Measurements from ENCODE around the gene VWA5A. TPM values are rescaled to one million over a fixed set of nuclear protein-coding genes. Genes with fewer than 3 reads are reported as not detected.

VWA5A gene
- polyA plus RNA-seq, 1 experiment = 27.9 TPM

GRCh38 chr11:124109377-124109776, 5.9 kb upstream of the VWA5A start:
- ChIA-PET POLR2A (no interaction called here), CTCF (interaction anchor here (0.8 to 1.0 kb wide), 2 partner anchors 38 to 293 kb away, joined by 3 to 4 read pairs; no protein-coding TSS in a partner anchor)
- DNase-seq (ENCODE audit: low read depth, low spot score) = no peak
- no peak overlapping the region for H3K27ac ChIP-seq (ENCODE audit: low read depth, low read length)
- H3K9me3 ChIP-seq (ENCODE audit: control insufficient read depth, insufficient read depth, low read length) = no peaks in the 10 kb centered on the region
- H3K27me3 ChIP-seq (ENCODE audit: control insufficient read depth, insufficient read depth, low read length) = peaks cover 5% of the 10 kb centered on the region
- no peak overlapping the region for H3K4me3 ChIP-seq (ENCODE audit: low read depth, low read length)
- no peak for TF ChIP-seq CTCF (IDR thresholded peaks at IDR 0.05; ENCODE audit: low read depth, low read length)

GRCh38 chr11:124110201-124110600, 5.0 kb upstream of the VWA5A start:
- H3K27ac ChIP-seq (ENCODE audit: low read depth, low read length) = no peak overlapping the region
- no peak for TF ChIP-seq CTCF (IDR thresholded peaks at IDR 0.05; ENCODE audit: low read depth, low read length)
- H3K9me3 ChIP-seq (ENCODE audit: control insufficient read depth, insufficient read depth, low read length) = no peaks in the 10 kb centered on the region
- ChIA-PET POLR2A (no interaction called here), CTCF (no interaction called here)
- no peak for DNase-seq (ENCODE audit: low read depth, low spot score)
- no peaks in the 10 kb centered on the region for H3K27me3 ChIP-seq (ENCODE audit: control insufficient read depth, insufficient read depth, low read length)
- no peak overlapping the region for H3K4me3 ChIP-seq (ENCODE audit: low read depth, low read length)

GRCh38 chr11:124113890-124114289, 1.4 kb upstream of the VWA5A start:
- no peak overlapping the region for H3K27ac ChIP-seq (ENCODE audit: low read depth, low read length)
- DNase-seq (ENCODE audit: low read depth, low spot score) = no peak
- ChIA-PET CTCF (interaction anchor here (2.8 kb wide), 2 partner anchors 42 to 288 kb away, joined by 13 to 15 read pairs; no protein-coding TSS in a partner anchor), POLR2A (no interaction called here)
- TF ChIP-seq CTCF (IDR thresholded peaks at IDR 0.05; ENCODE audit: low read depth, low read length) = no peak
- H3K9me3 ChIP-seq (ENCODE audit: control insufficient read depth, insufficient read depth, low read length) = no peaks in the 10 kb centered on the region
- no peaks in the 10 kb centered on the region for H3K27me3 ChIP-seq (ENCODE audit: control insufficient read depth, insufficient read depth, low read length)
- no peak overlapping the region for H3K4me3 ChIP-seq (ENCODE audit: low read depth, low read length)

GRCh38 chr11:124115782-124116616, 749 bp downstream of the VWA5A start:
- Histone ChIP-seq H3K4me3 (ENCODE audit: low read depth, low read length) (peak overlapping the region; percentile 74), H3K9me3 (ENCODE audit: control insufficient read depth, insufficient read depth, low read length) (no peaks in the 10 kb centered on the region), H3K27ac (ENCODE audit: low read depth, low read length) (no peak overlapping the region), H3K27me3 (ENCODE audit: control insufficient read depth, insufficient read depth, low read length) (no peaks in the 10 kb centered on the region)
- ChIA-PET POLR2A (interaction anchor here (1.0 to 1.5 kb wide), 5 partner anchors 40 to 192 kb away, joined by 3 to 6 read pairs (median 3); no protein-coding TSS in a partner anchor), CTCF (interaction anchor here (0.7 to 2.8 kb wide), 4 partner anchors 36 to 286 kb away, joined by 3 to 15 read pairs (median 4); no protein-coding TSS in a partner anchor)
- no peak for DNase-seq (ENCODE audit: low read depth, low spot score)
- TF ChIP-seq CTCF (IDR thresholded peaks at IDR 0.05; ENCODE audit: low read depth, low read length) = no peak

GRCh38 chr11:124119103-124119502, 3.9 kb downstream of the VWA5A start:
- DNase-seq (ENCODE audit: low read depth, low spot score) = no peak
- POLR2A ChIA-PET = no interaction called here
- no peak for TF ChIP-seq CTCF (IDR thresholded peaks at IDR 0.05; ENCODE audit: low read depth, low read length)
- no peaks in the 10 kb centered on the region for H3K27me3 ChIP-seq (ENCODE audit: control insufficient read depth, insufficient read depth, low read length)
- no peak overlapping the region for H3K27ac ChIP-seq (ENCODE audit: low read depth, low read length)
- no peaks in the 10 kb centered on the region for H3K9me3 ChIP-seq (ENCODE audit: control insufficient read depth, insufficient read depth, low read length)
- H3K4me3 ChIP-seq (ENCODE audit: low read depth, low read length) = no peak overlapping the region
- CTCF ChIA-PET = interaction anchor here (0.6 to 1.8 kb wide), 2 partner anchors 47 to 1531 kb away, joined by 3 to 8 read pairs; no protein-coding TSS in a partner anchor
